Stimulated activated naive B cell treated with anti-CD40 and anti-IgM and Interleukin-4, amounts not matched to agents 10 μg/mL and 1 μg/mL and 100 μg/mL, for 72 hours (primary cell): ENCODE measurements around the gene HINT3.
"Not testable (repeated sequence)": the region's sequence is repeated elsewhere in the genome, so short reads cannot be mapped to it uniquely, and the experiment has no call there.

Experiments used
- ATAC-seq, 2 donors: fragments of 150-1000 bp; cut with Tn5 transposase; replicated peaks; 2 replicates each; pipeline ENCODE4 v1.10.0; 2021; ENCODE audit warnings: moderate library complexity in 1 of 2
- DNase-seq: peaks from one replicate; pipeline ENCODE4 v3.0.0; 2021
- H3K27ac Mint-ChIP-seq: one replicate; pipeline ENCODE4 v1.8.0; 2022; ENCODE audit warnings: mild to moderate bottlenecking, mixed read lengths
- H3K27me3 Mint-ChIP-seq, 2 donors: one replicate each; pipeline ENCODE4 v1.8.0; 2022; ENCODE audit warnings: mixed read lengths in 2 of 2
- H3K36me3 Mint-ChIP-seq, 2 donors: one replicate each; pipeline ENCODE4 v1.8.0; 2022; ENCODE audit warnings: mixed read lengths in 2 of 2, mild to moderate bottlenecking in 1 of 2
- H3K4me1 Mint-ChIP-seq, 2 donors: one replicate each; pipeline ENCODE4 v1.8.0; 2022; ENCODE audit warnings: mixed read lengths in 2 of 2, mild to moderate bottlenecking in 1 of 2
- H3K4me3 Mint-ChIP-seq, 2 donors: one replicate each; pipeline ENCODE4 v1.8.0; 2022; ENCODE audit warnings: mild to moderate bottlenecking in 2 of 2, mixed read lengths in 2 of 2, moderate library complexity in 1 of 2
- H3K9me3 Mint-ChIP-seq, 2 donors: one replicate each; pipeline ENCODE4 v1.8.0; 2022; ENCODE audit warnings: mixed read lengths in 2 of 2, mild to moderate bottlenecking in 1 of 2

The HINT3 gene

GRCh38 chr6:125945378-125946141 lies 11.0 kb upstream of the HINT3 start:
- H3K36me3 Mint-ChIP-seq: no peaks in the 10 kb centered on the region
- no peak overlapping the region for H3K4me3 Mint-ChIP-seq
- ATAC-seq (no peak), DNase-seq (no peak)
- H3K9me3 Mint-ChIP-seq: no peaks in the 10 kb centered on the region
- peaks cover 0 to 11% of the 10 kb centered on the region in 2 donors for H3K27me3 Mint-ChIP-seq
- H3K4me1 Mint-ChIP-seq: no peaks in the 10 kb centered on the region
- no peak overlapping the region for H3K27ac Mint-ChIP-seq

GRCh38 chr6:125947615-125948014 lies 9.0 kb upstream of the HINT3 start:
- H3K4me3 Mint-ChIP-seq: no peak overlapping the region
- DNase-seq (no peak), ATAC-seq (no peak)
- no peaks in the 10 kb centered on the region for H3K36me3 Mint-ChIP-seq
- no peaks in the 10 kb centered on the region for H3K4me1 Mint-ChIP-seq
- no peaks in the 10 kb centered on the region for H3K9me3 Mint-ChIP-seq
- H3K27ac Mint-ChIP-seq: no peak overlapping the region
- H3K27me3 Mint-ChIP-seq: peaks cover 0 to 4% of the 10 kb centered on the region in 2 donors

GRCh38 chr6:125948455-125948854 lies 8.1 kb upstream of the HINT3 start:
- ATAC-seq (no peak), DNase-seq (no peak)
- no peak overlapping the region for H3K4me3 Mint-ChIP-seq
- no peak overlapping the region for H3K27ac Mint-ChIP-seq
- H3K36me3 Mint-ChIP-seq: no peaks in the 10 kb centered on the region
- H3K4me1 Mint-ChIP-seq: no peaks in the 10 kb centered on the region
- H3K9me3 Mint-ChIP-seq: no peaks in the 10 kb centered on the region
- no peaks in the 10 kb centered on the region for H3K27me3 Mint-ChIP-seq

- Mint-ChIP-seq H3K27me3 (no peaks in the 10 kb centered on the region), H3K9me3 (no peaks in the 10 kb centered on the region), H3K4me1 (no peaks in the 10 kb centered on the region), H3K36me3 (no peaks in the 10 kb centered on the region), H3K4me3 (no peak overlapping the region), H3K27ac (no peak overlapping the region)
- no peak for DNase-seq
- no peak for ATAC-seq
Observed at GRCh38 chr6:125949069-125949468, 7.5 kb upstream of the HINT3 start.

- H3K9me3 Mint-ChIP-seq: no peaks in the 10 kb centered on the region
- H3K4me1 Mint-ChIP-seq: no peaks in the 10 kb centered on the region
- no peaks in the 10 kb centered on the region for H3K36me3 Mint-ChIP-seq
- no peaks in the 10 kb centered on the region for H3K27me3 Mint-ChIP-seq
- DNase-seq: no peak
- no peak overlapping the region for H3K27ac Mint-ChIP-seq
- H3K4me3 Mint-ChIP-seq: no peak overlapping the region
- no peak for ATAC-seq
Observed at GRCh38 chr6:125950293-125950692, 6.3 kb upstream of the HINT3 start.

- not testable (repeated sequence) for H3K27ac Mint-ChIP-seq, H3K27me3 Mint-ChIP-seq, H3K4me3 Mint-ChIP-seq, H3K4me1 Mint-ChIP-seq, DNase-seq, ATAC-seq, H3K36me3 Mint-ChIP-seq, H3K9me3 Mint-ChIP-seq
Observed at GRCh38 chr6:125950716-125951115, 5.9 kb upstream of the HINT3 start.

- Mint-ChIP-seq H3K9me3 (no peaks in the 10 kb centered on the region), H3K4me3 (no peak overlapping the region), H3K36me3 (no peaks in the 10 kb centered on the region), H3K27ac (no peak overlapping the region), H3K27me3 (no peaks in the 10 kb centered on the region), H3K4me1 (peaks cover 0 to 2% of the 10 kb centered on the region in 2 donors)
- DNase-seq (no peak), ATAC-seq (no peak)
Observed at GRCh38 chr6:125951323-125951722, 5.2 kb upstream of the HINT3 start.

GRCh38 chr6:125952764-125953501 lies 3.6 kb upstream of the HINT3 start:
- H3K36me3 Mint-ChIP-seq: no peaks in the 10 kb centered on the region
- peaks cover 0 to 2% of the 10 kb centered on the region in 2 donors for H3K4me1 Mint-ChIP-seq
- no peaks in the 10 kb centered on the region for H3K27me3 Mint-ChIP-seq
- no peaks in the 10 kb centered on the region for H3K9me3 Mint-ChIP-seq
- H3K4me3 Mint-ChIP-seq: no peak overlapping the region
- ATAC-seq (no peak), DNase-seq (no peak)
- H3K27ac Mint-ChIP-seq: no peak overlapping the region

GRCh38 chr6:125953502-125953875 lies 3.1 kb upstream of the HINT3 start:
- no peaks in the 10 kb centered on the region for H3K36me3 Mint-ChIP-seq
- DNase-seq (no peak), ATAC-seq (no peak)
- H3K4me3 Mint-ChIP-seq: no peak overlapping the region
- no peak overlapping the region for H3K27ac Mint-ChIP-seq
- no peaks in the 10 kb centered on the region for H3K9me3 Mint-ChIP-seq
- H3K27me3 Mint-ChIP-seq: no peaks in the 10 kb centered on the region
- peaks cover 0 to 2% of the 10 kb centered on the region in 2 donors for H3K4me1 Mint-ChIP-seq

- Mint-ChIP-seq H3K4me1 (peaks cover 0 to 2% of the 10 kb centered on the region in 2 donors), H3K9me3 (no peaks in the 10 kb centered on the region), H3K27ac (no peak overlapping the region), H3K4me3 (no peak overlapping the region), H3K27me3 (no peaks in the 10 kb centered on the region), H3K36me3 (no peaks in the 10 kb centered on the region)
- no peak for ATAC-seq
- no peak for DNase-seq
Observed at GRCh38 chr6:125954735-125955339, 1.7 kb upstream of the HINT3 start.

GRCh38 chr6:125955973-125956372 lies 597 bp upstream of the HINT3 start:
- ATAC-seq (no peak), DNase-seq (no peak)
- Mint-ChIP-seq H3K27me3 (no peaks in the 10 kb centered on the region), H3K36me3 (no peaks in the 10 kb centered on the region), H3K9me3 (no peaks in the 10 kb centered on the region), H3K27ac (no peak overlapping the region), H3K4me1 (peaks cover 0 to 2% of the 10 kb centered on the region in 2 donors), H3K4me3 (peak overlapping the region; percentile 48 to 66)

- Mint-ChIP-seq H3K36me3 (no peaks in the 10 kb centered on the region), H3K4me1 (peaks cover 0 to 6% of the 10 kb centered on the region in 2 donors), H3K27ac (no peak overlapping the region), H3K9me3 (no peaks in the 10 kb centered on the region), H3K27me3 (no peaks in the 10 kb centered on the region), H3K4me3 (no peak overlapping the region)
- no peak for DNase-seq
- no peak for ATAC-seq
Observed at GRCh38 chr6:125957391-125957693, 772 bp downstream of the HINT3 start.

- no peak overlapping the region for H3K27ac Mint-ChIP-seq
- DNase-seq (no peak), ATAC-seq (no peak)
- no peaks in the 10 kb centered on the region for H3K36me3 Mint-ChIP-seq
- peaks cover under 1 to 7% of the 10 kb centered on the region in 2 donors for H3K4me1 Mint-ChIP-seq
- H3K27me3 Mint-ChIP-seq: no peaks in the 10 kb centered on the region
- H3K4me3 Mint-ChIP-seq: no peak overlapping the region
- H3K9me3 Mint-ChIP-seq: no peaks in the 10 kb centered on the region
Observed at GRCh38 chr6:125957845-125958244, 1.3 kb downstream of the HINT3 start.

- H3K9me3 Mint-ChIP-seq: no peaks in the 10 kb centered on the region
- no peak overlapping the region for H3K27ac Mint-ChIP-seq
- DNase-seq: no peak
- H3K36me3 Mint-ChIP-seq: no peaks in the 10 kb centered on the region
- H3K27me3 Mint-ChIP-seq: no peaks in the 10 kb centered on the region
- peaks cover 12 to 14% of the 10 kb centered on the region in 2 donors for H3K4me1 Mint-ChIP-seq
- H3K4me3 Mint-ChIP-seq: no peak overlapping the region
- ATAC-seq: no peak
Observed at GRCh38 chr6:125959041-125959440, 2.5 kb downstream of the HINT3 start.

- DNase-seq: no peak
- Mint-ChIP-seq H3K9me3 (no peaks in the 10 kb centered on the region), H3K4me1 (peaks cover 14 to 17% of the 10 kb centered on the region in 2 donors)
Observed at GRCh38 chr6:125961117-125961516, 4.5 kb downstream of the HINT3 start.

More at GRCh38 chr6:125961117-125961516, 4.5 kb downstream of the HINT3 start:
- Mint-ChIP-seq H3K27me3 (no peaks in the 10 kb centered on the region), H3K27ac (no peak overlapping the region), H3K36me3 (no peaks in the 10 kb centered on the region), H3K4me3 (no peak overlapping the region)
- ATAC-seq: no peak
